ENCODE data around the gene HIBADH.

Gene HIBADH

DNA sequence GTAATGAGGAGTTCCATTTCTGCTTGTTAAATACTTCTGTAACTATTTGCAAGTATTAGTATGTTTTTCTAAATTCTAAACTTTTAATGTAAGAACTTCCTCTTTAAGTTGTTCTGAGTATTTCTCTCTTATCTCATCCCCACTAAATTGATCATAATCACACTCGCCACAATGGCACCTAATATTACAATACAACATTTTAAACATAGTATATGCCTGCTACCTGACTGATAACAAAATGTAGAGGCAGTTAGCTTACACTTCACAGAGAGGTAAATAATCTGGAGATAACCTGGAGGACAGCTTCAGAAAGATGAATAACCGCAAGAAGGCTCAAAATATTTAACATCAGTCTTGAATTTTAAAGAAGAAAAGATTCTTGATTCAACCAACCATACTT is 48.6 kb downstream of the HIBADH start:
- Histone ChIP-seq H3K9ac (ENCODE audit: low read depth, low read length) (no peak overlapping the region), H3K9me3 (ENCODE audit: control insufficient read depth, insufficient read depth, low read length) (no peaks in the 10 kb centered on the region), H3K27ac (ENCODE audit: low read depth, low read length) (no peak overlapping the region), H3K36me3 (ENCODE audit: control insufficient read depth, insufficient read depth, low read length) (peaks cover 8% of the 10 kb centered on the region), H3K4me1 (ENCODE audit: control insufficient read depth, insufficient read depth, low read length) (no peaks in the 10 kb centered on the region), H3K27me3 (ENCODE audit: control insufficient read depth, insufficient read depth, low read length) (no peaks in the 10 kb centered on the region), H3K4me3 (ENCODE audit: low read depth, low read length) (no peak overlapping the region)

DNA sequence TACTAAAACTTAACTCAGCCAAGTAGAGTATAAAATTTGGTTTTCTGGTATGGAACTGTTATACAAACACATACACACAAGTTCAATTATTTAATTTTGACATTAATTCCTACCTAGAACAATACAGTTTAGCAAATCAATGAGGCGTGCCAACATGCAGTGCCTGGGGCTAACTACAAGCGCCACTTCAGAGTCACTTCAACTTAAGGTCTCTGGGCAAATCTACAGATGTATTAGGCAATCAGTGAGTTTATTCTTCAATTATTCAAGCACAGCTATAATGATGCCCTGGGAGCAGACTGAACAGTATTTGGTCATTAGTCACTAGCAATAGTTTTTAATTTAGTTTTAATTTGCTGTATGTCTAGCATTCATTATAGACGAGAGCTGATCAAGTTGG is 51.6 kb downstream of the HIBADH start:
- Histone ChIP-seq H3K9me3 (ENCODE audit: control insufficient read depth, insufficient read depth, low read length) (no peaks in the 10 kb centered on the region), H3K4me3 (ENCODE audit: low read depth, low read length) (no peak overlapping the region), H3K36me3 (ENCODE audit: control insufficient read depth, insufficient read depth, low read length) (peaks cover 3% of the 10 kb centered on the region; the same call in 1 of the 2 replicates), H3K9ac (ENCODE audit: low read depth, low read length) (no peak overlapping the region), H3K27me3 (ENCODE audit: control insufficient read depth, insufficient read depth, low read length) (no peaks in the 10 kb centered on the region), H3K27ac (ENCODE audit: low read depth, low read length) (no peak overlapping the region), H3K4me1 (ENCODE audit: control insufficient read depth, insufficient read depth, low read length) (peaks cover 11% of the 10 kb centered on the region)

DNA sequence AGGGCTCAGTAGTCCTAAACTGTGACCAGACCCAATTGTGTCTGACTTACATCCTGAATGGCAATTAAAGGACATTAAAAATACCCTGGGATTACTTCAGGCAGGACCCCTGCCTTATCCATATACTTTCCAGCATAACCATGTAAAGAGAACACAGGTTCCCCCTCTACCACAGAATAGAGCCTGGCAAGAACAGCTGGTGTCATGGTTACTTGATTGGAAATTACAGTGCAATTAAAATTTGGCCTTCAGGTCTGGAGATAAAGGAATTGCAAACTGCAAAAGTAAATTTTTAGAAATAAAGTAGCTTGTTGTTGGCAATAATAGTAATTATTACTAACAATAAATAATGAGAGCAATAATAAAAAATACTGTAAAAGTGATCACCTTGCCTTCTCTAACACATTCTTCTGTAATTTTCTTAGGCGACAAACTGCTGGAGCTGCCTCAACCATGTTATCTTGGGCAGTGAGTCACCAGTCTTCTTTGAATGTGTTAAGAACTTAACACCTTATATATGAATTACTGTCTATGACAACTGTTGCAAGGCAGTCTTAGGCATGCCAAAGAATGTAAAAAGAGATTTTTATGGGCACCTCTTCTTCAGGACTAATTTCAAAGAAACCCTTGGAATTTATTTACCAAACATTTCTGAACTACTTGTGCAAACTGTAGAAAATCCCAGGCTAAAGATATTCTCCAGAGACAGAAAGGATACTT is 53.7 kb downstream of the HIBADH start:
- Histone ChIP-seq H3K4me1 (ENCODE audit: control insufficient read depth, insufficient read depth, low read length) (peaks cover 31% of the 10 kb centered on the region), H3K36me3 (ENCODE audit: control insufficient read depth, insufficient read depth, low read length) (no peaks in the 10 kb centered on the region), H3K9me3 (ENCODE audit: control insufficient read depth, insufficient read depth, low read length) (no peaks in the 10 kb centered on the region), H3K4me3 (ENCODE audit: low read depth, low read length) (no peak overlapping the region), H3K27me3 (ENCODE audit: control insufficient read depth, insufficient read depth, low read length) (no peaks in the 10 kb centered on the region), H3K27ac (ENCODE audit: low read depth, low read length) (no peak overlapping the region), H3K9ac (ENCODE audit: low read depth, low read length) (no peak overlapping the region)

DNA sequence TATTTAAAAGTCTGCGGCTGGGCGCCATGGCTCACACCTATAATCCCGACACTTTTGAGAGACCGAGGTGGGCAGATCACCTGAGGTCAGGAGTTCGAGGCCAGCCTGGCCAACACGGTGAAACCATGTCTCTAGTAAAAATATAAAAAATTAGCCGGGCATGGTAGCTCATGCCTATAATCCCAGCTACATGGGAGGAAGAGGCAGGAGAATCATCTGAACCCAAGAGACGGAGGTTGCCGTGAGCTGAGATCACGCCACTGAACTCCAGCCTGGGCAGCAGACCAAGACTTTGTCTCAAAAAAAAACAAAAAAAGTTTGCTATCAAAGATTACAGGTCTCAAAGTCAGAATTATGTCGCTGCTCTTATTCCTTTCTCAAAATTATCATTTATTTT is 55.5 kb downstream of the HIBADH start:
- Histone ChIP-seq H3K4me3 (ENCODE audit: low read depth, low read length) (no peak overlapping the region), H3K9me3 (ENCODE audit: control insufficient read depth, insufficient read depth, low read length) (no peaks in the 10 kb centered on the region), H3K36me3 (ENCODE audit: control insufficient read depth, insufficient read depth, low read length) (no peaks in the 10 kb centered on the region), H3K27ac (ENCODE audit: low read depth, low read length) (no peak overlapping the region), H3K9ac (ENCODE audit: low read depth, low read length) (no peak overlapping the region), H3K27me3 (ENCODE audit: control insufficient read depth, insufficient read depth, low read length) (no peaks in the 10 kb centered on the region), H3K4me1 (ENCODE audit: control insufficient read depth, insufficient read depth, low read length) (peaks cover 44% of the 10 kb centered on the region)

DNA sequence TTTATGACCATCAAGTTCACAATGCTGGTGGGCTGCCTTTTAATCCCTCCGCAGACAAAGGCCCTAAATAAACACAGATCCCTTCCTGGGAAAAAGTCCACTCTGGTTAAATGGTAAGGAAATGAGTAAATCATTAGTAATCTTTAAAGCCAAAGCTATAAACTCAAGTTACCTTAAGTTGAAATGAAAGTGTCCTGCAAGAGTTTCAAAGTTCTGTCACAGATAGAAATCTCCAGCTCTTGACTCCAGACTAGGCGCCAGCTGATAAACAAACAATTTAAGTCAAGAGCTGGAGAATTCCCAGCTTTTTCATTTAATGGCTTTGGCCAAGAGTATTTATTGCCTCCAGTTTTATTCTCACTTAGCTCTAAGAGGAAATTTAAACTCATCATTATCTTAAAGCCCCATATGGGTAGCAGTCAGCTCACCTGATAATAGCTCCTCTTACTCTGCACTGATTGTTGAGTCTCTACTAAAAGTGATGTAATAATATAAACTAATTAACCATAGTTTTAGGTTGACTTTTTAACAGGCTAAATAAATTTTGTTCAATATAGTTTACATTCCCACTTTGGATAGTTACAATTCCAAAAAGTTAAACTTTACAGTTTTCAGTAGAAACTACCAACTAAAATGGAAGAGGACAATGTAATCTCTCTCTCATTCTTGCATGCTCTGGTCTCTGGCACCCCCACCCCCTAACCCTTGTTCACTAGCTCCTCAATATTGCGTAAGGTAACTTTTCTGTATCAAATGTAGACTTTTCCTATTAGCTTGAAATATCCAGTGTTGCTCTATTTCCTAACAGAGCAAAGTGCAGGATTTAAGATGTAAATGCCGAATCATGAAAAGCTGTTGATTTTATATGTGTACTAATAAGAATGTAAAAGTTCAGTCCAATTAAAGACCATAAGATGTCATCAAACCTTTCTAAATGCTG is 56.1 kb downstream of the HIBADH start:
- H3K9me3 ChIP-seq (ENCODE audit: control insufficient read depth, insufficient read depth, low read length), result no peaks in the 10 kb centered on the region
- peak overlapping the region; percentile 21; the same call in 1 of the 2 replicates for H3K4me3 ChIP-seq (ENCODE audit: low read depth, low read length)
- no peak overlapping the region for H3K9ac ChIP-seq (ENCODE audit: low read depth, low read length)
- peak overlapping the region; percentile 65 for H3K27ac ChIP-seq (ENCODE audit: low read depth, low read length)
- peaks cover 50% of the 10 kb centered on the region for H3K4me1 ChIP-seq (ENCODE audit: control insufficient read depth, insufficient read depth, low read length)
- H3K27me3 ChIP-seq (ENCODE audit: control insufficient read depth, insufficient read depth, low read length), result no peaks in the 10 kb centered on the region
- no peaks in the 10 kb centered on the region for H3K36me3 ChIP-seq (ENCODE audit: control insufficient read depth, insufficient read depth, low read length)

DNA sequence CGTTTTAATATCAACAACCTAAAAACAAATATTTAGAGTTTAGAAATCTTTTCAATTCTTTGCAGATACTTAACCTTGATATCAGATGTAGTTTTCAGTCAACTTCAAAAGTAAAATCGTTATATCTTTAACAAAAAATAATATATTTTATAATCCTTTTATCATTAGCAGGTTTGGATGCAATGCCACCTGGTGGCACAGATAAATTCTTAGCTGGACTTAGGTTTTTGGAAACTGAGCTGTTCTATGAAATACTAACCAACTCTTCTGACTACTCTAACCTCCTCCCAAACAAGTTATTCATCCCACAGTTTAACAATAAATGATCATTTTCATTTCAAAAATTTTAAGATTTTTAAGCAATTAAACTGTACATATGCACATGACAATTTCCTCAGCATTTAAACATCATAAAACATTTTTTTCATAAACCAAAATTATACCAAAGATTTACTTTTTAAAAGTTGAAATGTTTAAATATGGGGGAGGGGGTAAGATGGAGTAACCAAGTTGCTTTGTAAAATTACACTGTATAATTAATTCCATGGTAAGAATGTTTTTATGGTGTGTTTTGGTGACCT is 56.9 kb downstream of the HIBADH start:
- H3K36me3 ChIP-seq (ENCODE audit: control insufficient read depth, insufficient read depth, low read length), result no peaks in the 10 kb centered on the region
- no peak overlapping the region for H3K9ac ChIP-seq (ENCODE audit: low read depth, low read length)
- H3K4me1 ChIP-seq (ENCODE audit: control insufficient read depth, insufficient read depth, low read length), result peaks cover 58% of the 10 kb centered on the region
- H3K27ac ChIP-seq (ENCODE audit: low read depth, low read length), result peak overlapping the region; percentile 65
- H3K9me3 ChIP-seq (ENCODE audit: control insufficient read depth, insufficient read depth, low read length), result no peaks in the 10 kb centered on the region
- no peaks in the 10 kb centered on the region for H3K27me3 ChIP-seq (ENCODE audit: control insufficient read depth, insufficient read depth, low read length)
- peak overlapping the region; percentile 21; the same call in 1 of the 2 replicates for H3K4me3 ChIP-seq (ENCODE audit: low read depth, low read length)

DNA sequence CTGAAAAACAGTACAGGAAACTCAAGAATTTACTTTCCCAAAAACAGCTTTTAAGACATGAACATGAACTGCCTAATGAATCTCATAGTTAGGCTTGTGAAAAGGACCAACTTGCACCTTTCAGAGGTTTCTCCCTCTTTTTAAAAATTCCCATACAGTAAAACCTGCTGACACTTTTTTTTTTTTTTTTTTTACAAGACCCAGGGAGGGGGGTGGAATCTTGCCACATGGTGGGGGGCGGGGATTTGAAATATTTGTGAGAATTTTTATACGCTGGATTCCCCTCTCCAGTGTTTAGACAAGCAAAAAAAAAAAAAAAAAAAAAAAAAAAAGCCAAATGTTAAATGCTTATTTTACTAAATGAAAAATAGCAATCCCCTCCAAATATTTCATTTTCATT is 57.4 kb downstream of the HIBADH start:
- Histone ChIP-seq H3K4me1 (ENCODE audit: control insufficient read depth, insufficient read depth, low read length) (peaks cover 63% of the 10 kb centered on the region), H3K27ac (ENCODE audit: low read depth, low read length) (peak overlapping the region; percentile 88), H3K36me3 (ENCODE audit: control insufficient read depth, insufficient read depth, low read length) (no peaks in the 10 kb centered on the region), H3K9me3 (ENCODE audit: control insufficient read depth, insufficient read depth, low read length) (no peaks in the 10 kb centered on the region), H3K4me3 (ENCODE audit: low read depth, low read length) (peak overlapping the region; percentile 26; the same call in 1 of the 2 replicates), H3K27me3 (ENCODE audit: control insufficient read depth, insufficient read depth, low read length) (no peaks in the 10 kb centered on the region), H3K9ac (ENCODE audit: low read depth, low read length) (no peak overlapping the region)

- H3K27ac ChIP-seq (ENCODE audit: low read depth, low read length), result peak overlapping the region; percentile 88
These were observed 58.9 kb downstream of the HIBADH start for GRCh38 chr7:27603813-27604212.

DNA sequence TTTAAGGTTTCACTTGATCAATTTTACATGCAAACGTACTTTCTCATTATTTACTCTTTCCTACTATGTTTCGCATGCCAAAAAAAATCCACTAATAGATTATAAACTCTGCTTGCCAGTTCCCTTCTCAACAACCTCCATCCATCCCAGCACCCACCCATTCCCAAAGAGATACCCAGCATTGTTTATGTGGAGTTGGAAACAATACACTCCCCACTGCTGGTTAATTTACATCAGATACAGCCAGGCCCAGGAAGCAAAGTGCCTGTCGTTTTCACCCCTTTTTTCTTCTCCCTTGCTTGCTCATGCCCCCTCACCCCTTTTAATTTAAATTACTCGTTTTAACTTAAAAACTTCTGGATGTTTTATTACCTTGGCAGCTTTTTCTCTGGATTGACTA is 59.9 kb downstream of the HIBADH start:
- H3K27me3 ChIP-seq (ENCODE audit: control insufficient read depth, insufficient read depth, low read length), result no peaks in the 10 kb centered on the region
- no peaks in the 10 kb centered on the region for H3K36me3 ChIP-seq (ENCODE audit: control insufficient read depth, insufficient read depth, low read length)
- peak overlapping the region; percentile 51 for H3K4me3 ChIP-seq (ENCODE audit: low read depth, low read length)
- peaks cover 69% of the 10 kb centered on the region for H3K4me1 ChIP-seq (ENCODE audit: control insufficient read depth, insufficient read depth, low read length)
- peak overlapping the region; percentile 88 for H3K27ac ChIP-seq (ENCODE audit: low read depth, low read length)
- no peak overlapping the region; the same call in 1 of the 2 replicates for H3K9ac ChIP-seq (ENCODE audit: low read depth, low read length)
- no peaks in the 10 kb centered on the region for H3K9me3 ChIP-seq (ENCODE audit: control insufficient read depth, insufficient read depth, low read length)

More at GRCh38 chr7:27603813-27604212, 58.9 kb downstream of the HIBADH start:
- H3K4me1 ChIP-seq (ENCODE audit: control insufficient read depth, insufficient read depth, low read length), result peaks cover 69% of the 10 kb centered on the region
- H3K36me3 ChIP-seq (ENCODE audit: control insufficient read depth, insufficient read depth, low read length), result no peaks in the 10 kb centered on the region
- no peak overlapping the region for H3K9ac ChIP-seq (ENCODE audit: low read depth, low read length)
- no peaks in the 10 kb centered on the region for H3K27me3 ChIP-seq (ENCODE audit: control insufficient read depth, insufficient read depth, low read length)
- peak overlapping the region; percentile 28; the same call in 1 of the 2 replicates for H3K4me3 ChIP-seq (ENCODE audit: low read depth, low read length)
- no peaks in the 10 kb centered on the region for H3K9me3 ChIP-seq (ENCODE audit: control insufficient read depth, insufficient read depth, low read length)

DNA sequence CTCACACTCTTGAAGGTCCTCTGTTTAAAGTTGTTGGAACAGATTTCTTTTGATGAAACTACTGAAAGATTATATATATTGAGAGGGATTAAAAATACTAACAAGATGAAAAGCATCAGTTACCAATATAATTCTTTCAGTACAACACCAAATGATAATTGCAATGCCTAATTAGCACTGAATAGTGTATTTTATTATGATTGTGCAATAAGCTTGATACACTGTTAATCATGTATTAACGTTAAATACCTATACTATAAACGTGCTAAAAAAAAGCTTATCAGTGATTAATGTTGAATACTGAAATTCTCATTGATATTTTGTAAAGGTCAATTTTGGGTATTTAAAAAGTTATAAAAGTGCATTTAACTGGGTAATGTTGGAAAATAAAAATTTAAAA is 61.5 kb downstream of the HIBADH start:
- Histone ChIP-seq H3K36me3 (ENCODE audit: control insufficient read depth, insufficient read depth, low read length) (no peaks in the 10 kb centered on the region), H3K9ac (ENCODE audit: low read depth, low read length) (no peak overlapping the region), H3K27ac (ENCODE audit: low read depth, low read length) (peak overlapping the region; percentile 88), H3K4me1 (ENCODE audit: control insufficient read depth, insufficient read depth, low read length) (peaks cover 62% of the 10 kb centered on the region), H3K9me3 (ENCODE audit: control insufficient read depth, insufficient read depth, low read length) (no peaks in the 10 kb centered on the region), H3K4me3 (ENCODE audit: low read depth, low read length) (no peak overlapping the region), H3K27me3 (ENCODE audit: control insufficient read depth, insufficient read depth, low read length) (no peaks in the 10 kb centered on the region)
